ENCODE data around the gene ABHD4. TPM values are rescaled to one million over a fixed set of nuclear protein-coding genes. Genes with fewer than 3 reads are reported as not detected.

Gene ABHD4
- total RNA-seq, 1 donor from 2014 or later, result 31.9 TPM

DNA sequence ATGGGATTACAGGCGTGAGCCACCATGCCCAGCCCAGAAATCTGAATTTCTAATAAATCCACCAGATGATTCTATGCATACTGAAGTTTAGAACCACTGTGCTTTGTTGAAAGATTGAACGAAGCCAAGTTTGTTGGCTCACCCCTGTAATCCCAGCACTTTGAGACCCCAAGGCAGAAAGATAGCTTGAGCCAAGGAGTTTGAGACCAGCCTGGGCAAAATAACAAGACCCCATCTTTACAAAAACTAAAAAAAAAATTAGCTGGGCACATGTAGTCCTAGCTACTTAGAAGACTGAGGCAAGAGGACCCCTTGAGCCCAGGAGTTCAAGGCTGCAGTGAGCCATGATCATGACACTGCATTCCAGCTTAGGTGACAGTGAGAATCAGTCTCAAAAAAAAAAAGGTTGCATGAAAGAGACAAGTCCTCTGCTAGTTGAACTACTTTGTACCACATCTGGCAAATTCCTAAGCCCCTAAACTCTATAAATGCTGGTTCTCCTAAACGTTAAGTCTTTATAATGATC lies 1.7 kb upstream of the ABHD4 start:
- Histone ChIP-seq H3K9me3 (no peaks in the 10 kb centered on the region), H3K27me3 (no peaks in the 10 kb centered on the region), H3K4me1 (peaks cover 27% of the 10 kb centered on the region), H3K36me3 (no peaks in the 10 kb centered on the region), H3K4me3 (no peak overlapping the region), H3K27ac (no peak overlapping the region)
- intact Hi-C loops (cut with DNase I), result no loop called here
- no peak for TF ChIP-seq POLR2AphosphoS5 (IDR thresholded peaks at IDR 0.05; ENCODE audit: insufficient read depth in 1 of 2, low read depth in 1 of 2)
- TF ChIP-seq, protein P1, sequence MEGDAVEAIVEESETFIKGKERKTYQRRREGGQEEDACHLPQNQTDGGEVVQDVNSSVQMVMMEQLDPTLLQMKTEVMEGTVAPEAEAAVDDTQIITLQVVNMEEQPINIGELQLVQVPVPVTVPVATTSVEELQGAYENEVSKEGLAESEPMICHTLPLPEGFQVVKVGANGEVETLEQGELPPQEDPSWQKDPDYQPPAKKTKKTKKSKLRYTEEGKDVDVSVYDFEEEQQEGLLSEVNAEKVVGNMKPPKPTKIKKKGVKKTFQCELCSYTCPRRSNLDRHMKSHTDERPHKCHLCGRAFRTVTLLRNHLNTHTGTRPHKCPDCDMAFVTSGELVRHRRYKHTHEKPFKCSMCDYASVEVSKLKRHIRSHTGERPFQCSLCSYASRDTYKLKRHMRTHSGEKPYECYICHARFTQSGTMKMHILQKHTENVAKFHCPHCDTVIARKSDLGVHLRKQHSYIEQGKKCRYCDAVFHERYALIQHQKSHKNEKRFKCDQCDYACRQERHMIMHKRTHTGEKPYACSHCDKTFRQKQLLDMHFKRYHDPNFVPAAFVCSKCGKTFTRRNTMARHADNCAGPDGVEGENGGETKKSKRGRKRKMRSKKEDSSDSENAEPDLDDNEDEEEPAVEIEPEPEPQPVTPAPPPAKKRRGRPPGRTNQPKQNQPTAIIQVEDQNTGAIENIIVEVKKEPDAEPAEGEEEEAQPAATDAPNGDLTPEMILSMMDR (IDR thresholded peaks at IDR 0.05), result no peak
- DNase-seq (ENCODE audit: extremely low spot score in 2 of 2), result no peak

DNA sequence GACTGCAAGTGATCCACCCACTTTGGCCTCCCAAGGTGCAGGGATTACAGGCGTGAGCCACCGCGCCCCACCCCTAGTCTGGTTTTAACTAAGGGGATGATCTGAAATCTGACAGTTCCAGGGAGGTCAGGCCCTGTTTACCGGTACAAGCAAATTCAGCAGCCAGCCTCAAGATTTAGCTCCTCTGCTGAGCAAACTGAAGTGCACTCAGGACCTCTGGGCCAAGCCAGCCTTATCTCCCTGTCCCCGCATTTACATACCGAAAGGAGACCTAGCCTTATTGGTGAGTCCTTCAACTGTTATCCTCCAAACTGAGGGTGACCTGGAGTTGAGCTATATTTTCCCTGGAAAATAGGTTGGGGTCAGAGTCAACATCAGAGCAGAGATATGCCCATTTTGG lies 835 bp upstream of the ABHD4 start:
- intact Hi-C loops (cut with DNase I), result no loop called here
- H3K9me3 ChIP-seq, result no peaks in the 10 kb centered on the region
- H3K4me1 ChIP-seq, result peaks cover 27% of the 10 kb centered on the region
- H3K36me3 ChIP-seq, result peaks cover 0 to 6% of the 10 kb centered on the region in 2 donors
- TF ChIP-seq POLR2A (IDR thresholded peaks at IDR 0.05) (no peak), POLR2AphosphoS5 (IDR thresholded peaks at IDR 0.05; ENCODE audit: insufficient read depth in 1 of 2, low read depth in 1 of 2) (no peak)
- TF ChIP-seq, protein P1 (IDR thresholded peaks at IDR 0.05), result no peak
- H3K4me3 ChIP-seq, result no peak overlapping the region
- no peak for DNase-seq (ENCODE audit: extremely low spot score in 2 of 2)
- no peak overlapping the region for H3K27ac ChIP-seq
- H3K27me3 ChIP-seq, result no peaks in the 10 kb centered on the region

DNA sequence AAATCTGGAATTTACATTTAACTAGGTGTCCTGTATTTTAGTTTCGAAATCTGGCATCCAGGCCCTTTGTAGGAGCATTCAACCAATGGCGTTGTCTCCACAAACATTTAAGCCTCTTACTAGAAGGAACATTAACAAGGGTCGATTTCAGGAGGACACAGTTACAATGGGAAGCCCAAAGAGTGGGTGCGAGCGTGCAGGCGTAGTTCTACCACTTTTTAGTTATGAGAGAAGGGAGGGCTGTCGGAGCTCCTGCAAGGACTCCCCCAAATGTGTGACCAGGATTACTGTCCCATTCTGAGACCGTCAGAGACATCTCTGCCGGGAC lies 365 bp upstream of the ABHD4 start:
- DNase-seq (ENCODE audit: extremely low spot score in 2 of 2), result no peak
- intact Hi-C loops (cut with DNase I), result no loop called here
- Histone ChIP-seq H3K36me3 (peaks cover 0 to 11% of the 10 kb centered on the region in 2 donors), H3K9me3 (no peaks in the 10 kb centered on the region), H3K27me3 (no peaks in the 10 kb centered on the region), H3K27ac (peak overlapping the region; percentile 93), H3K4me3 (peak overlapping the region; percentile 67 to 70), H3K4me1 (peaks cover 27% of the 10 kb centered on the region)
- TF ChIP-seq, protein P1 (IDR thresholded peaks at IDR 0.05), result no peak

DNA sequence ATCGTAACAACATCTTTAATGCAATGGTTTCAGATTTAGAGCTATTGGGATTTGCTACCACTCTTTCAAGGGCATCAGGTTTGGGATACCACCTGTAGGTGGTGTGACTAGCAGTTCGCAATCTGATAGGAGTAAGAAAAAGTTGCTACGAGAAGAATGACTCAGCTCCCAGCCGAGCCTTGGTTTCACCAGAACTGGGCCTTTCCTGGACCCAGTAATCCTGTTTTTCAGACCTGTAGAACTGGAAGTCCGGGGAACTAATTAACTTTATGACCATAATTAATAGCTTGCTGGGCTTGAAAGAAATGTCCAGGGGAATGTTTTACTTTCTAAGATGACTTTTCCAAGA lies 770 bp downstream of the ABHD4 start:
- no peaks in the 10 kb centered on the region for H3K27me3 ChIP-seq
- peak overlapping the region; percentile 93 for H3K27ac ChIP-seq
- intact Hi-C loops (cut with DNase I), result no loop called here
- no peak for DNase-seq (ENCODE audit: extremely low spot score in 2 of 2)
- peaks cover 27% of the 10 kb centered on the region for H3K4me1 ChIP-seq
- peak overlapping the region; percentile 67 to 70 for H3K4me3 ChIP-seq
- TF ChIP-seq POLR2AphosphoS5 (IDR thresholded peaks at IDR 0.05; ENCODE audit: insufficient read depth in 1 of 2, low read depth in 1 of 2) (peak in 1 of 2 donors; percentile 73), POLR2A (IDR thresholded peaks at IDR 0.05) (no peak)
- H3K36me3 ChIP-seq, result peaks cover 0 to 22% of the 10 kb centered on the region in 2 donors
- no peaks in the 10 kb centered on the region for H3K9me3 ChIP-seq

DNA sequence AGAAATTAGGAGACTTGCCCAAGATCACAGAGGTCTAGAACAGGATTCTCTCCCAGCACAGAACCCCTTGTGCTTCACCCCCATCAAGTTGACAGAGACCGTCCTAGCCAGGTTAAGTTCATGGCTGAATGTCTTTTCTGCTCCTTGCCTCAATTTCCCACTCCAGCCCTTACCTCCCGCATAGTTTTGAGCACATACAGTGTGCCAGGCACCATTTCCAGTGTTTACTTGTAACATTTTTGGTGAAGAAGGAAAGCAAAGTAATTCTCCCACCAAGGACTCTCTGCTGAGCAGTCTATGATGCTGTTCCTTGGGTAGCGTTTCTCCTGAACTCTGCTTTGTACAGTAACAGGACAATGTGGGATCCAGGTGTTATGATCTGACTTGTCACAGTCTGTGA lies 1.2 kb downstream of the ABHD4 start:
- H3K4me3 ChIP-seq, result peak overlapping the region; percentile 67 to 70
- no peak for TF ChIP-seq POLR2AphosphoS5 (IDR thresholded peaks at IDR 0.05; ENCODE audit: insufficient read depth in 1 of 2, low read depth in 1 of 2)
- TF ChIP-seq POLR2A (IDR thresholded peaks at IDR 0.05), result no peak
- TF ChIP-seq, protein P1 (IDR thresholded peaks at IDR 0.05), result no peak
- intact Hi-C loops (cut with DNase I), result no loop called here
- H3K9me3 ChIP-seq, result no peaks in the 10 kb centered on the region
- peaks cover 0 to 27% of the 10 kb centered on the region in 2 donors for H3K36me3 ChIP-seq
- H3K27ac ChIP-seq, result peak overlapping the region; percentile 93
- peaks cover 27% of the 10 kb centered on the region for H3K4me1 ChIP-seq
- no peak for DNase-seq (ENCODE audit: extremely low spot score in 2 of 2)
- no peaks in the 10 kb centered on the region for H3K27me3 ChIP-seq

All from vagina (tissue), 2 donors.